ENCODE data around the gene FAM227A.
"Not testable (repeated sequence)": the region's sequence is repeated elsewhere in the genome, so short reads cannot be mapped to it uniquely, and the experiment has no call there.

FAM227A gene

DNA sequence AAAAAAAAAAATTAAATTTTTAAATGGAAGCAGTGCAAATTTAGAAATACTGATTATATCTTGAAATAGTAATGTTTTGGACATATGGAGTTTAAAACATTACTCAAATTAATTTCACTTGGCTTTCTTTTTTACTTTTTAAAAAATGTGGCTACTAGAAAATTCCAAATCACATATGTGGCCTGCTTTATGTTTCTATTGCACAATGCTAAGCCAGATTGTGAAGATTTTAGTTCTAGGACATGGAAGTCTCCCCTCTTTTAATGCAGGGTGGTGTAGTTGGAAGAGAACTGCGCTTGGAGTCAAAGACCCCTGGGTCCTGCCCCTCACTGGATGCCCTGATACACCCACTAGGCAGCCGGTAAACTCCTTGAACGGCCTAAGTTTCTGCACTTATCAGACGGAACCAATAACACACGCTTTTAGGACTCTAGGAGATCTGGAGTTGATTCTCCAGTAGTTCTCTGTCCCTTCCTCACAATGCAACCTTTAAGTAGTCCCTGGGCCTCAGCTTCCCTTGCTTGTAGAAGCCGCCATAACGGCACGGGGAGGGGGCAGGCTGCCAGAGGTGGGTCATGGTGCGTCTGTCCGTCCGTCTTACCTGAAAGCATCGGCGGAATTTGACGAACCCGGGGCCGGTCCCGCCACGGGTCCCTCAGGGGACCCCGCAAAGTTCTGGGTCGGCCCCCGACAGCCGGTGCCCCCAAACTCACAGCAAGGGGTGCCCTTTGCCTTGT is 505 bp downstream of the FAM227A start:
- peak overlapping the region; percentile 99 for H3K9ac ChIP-seq (ENCODE audit: low read length)
- H3K4me3 ChIP-seq (ENCODE audit: low read depth, low read length) = peak overlapping the region; percentile 89
- H3K27ac ChIP-seq (ENCODE audit: low read depth, low read length) = peak overlapping the region; percentile 100
- peaks cover 4% of the 10 kb centered on the region for H3K4me1 ChIP-seq (ENCODE audit: control insufficient read depth, insufficient read depth, low read length)
- H3K27me3 ChIP-seq (ENCODE audit: control insufficient read depth, insufficient read depth, low read length) = no peaks in the 10 kb centered on the region
- H3K9me3 ChIP-seq (ENCODE audit: control insufficient read depth, insufficient read depth, low read depth, low read length) = no peaks in the 10 kb centered on the region; the same call in 1 of the 2 replicates
- peaks cover 2% of the 10 kb centered on the region; the same call in 1 of the 2 replicates for H3K36me3 ChIP-seq (ENCODE audit: control insufficient read depth, insufficient read depth, low read length)

DNA sequence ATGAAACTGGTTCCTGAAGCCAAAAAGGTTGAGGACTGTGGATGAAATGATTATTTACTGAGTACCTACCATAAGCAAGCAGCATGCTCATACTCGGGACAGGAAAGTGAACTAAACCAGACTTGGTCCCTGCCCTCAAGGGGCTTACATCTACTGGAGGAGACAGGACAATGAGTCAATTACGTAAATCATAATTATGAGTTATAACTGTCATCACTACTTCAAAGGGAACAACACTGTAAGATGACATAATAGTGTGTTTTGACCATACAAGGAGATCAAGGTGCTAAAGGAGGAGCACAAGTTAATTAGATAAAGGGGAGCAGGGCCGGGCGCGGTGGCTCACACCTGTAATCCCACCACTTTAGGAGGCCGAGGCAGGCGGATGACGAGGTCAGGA is 2.5 kb downstream of the FAM227A start:
- Histone ChIP-seq H3K4me1 (ENCODE audit: control insufficient read depth, insufficient read depth, low read length) (peaks cover 4% of the 10 kb centered on the region), H3K27ac (ENCODE audit: low read depth, low read length) (no peak overlapping the region), H3K36me3 (ENCODE audit: control insufficient read depth, insufficient read depth, low read length) (peaks cover 3% of the 10 kb centered on the region; the same call in 1 of the 2 replicates), H3K4me3 (ENCODE audit: low read depth, low read length) (no peak overlapping the region), H3K9ac (ENCODE audit: low read length) (no peak overlapping the region), H3K9me3 (ENCODE audit: control insufficient read depth, insufficient read depth, low read depth, low read length) (no peaks in the 10 kb centered on the region; the same call in 1 of the 2 replicates), H3K27me3 (ENCODE audit: control insufficient read depth, insufficient read depth, low read length) (no peaks in the 10 kb centered on the region)

GRCh38 chr22:38652859-38653258 is 3.3 kb downstream of the FAM227A start:
- no peaks in the 10 kb centered on the region; the same call in 1 of the 2 replicates for H3K9me3 ChIP-seq (ENCODE audit: control insufficient read depth, insufficient read depth, low read depth, low read length)
- no peaks in the 10 kb centered on the region for H3K27me3 ChIP-seq (ENCODE audit: control insufficient read depth, insufficient read depth, low read length)
- no peak overlapping the region for H3K9ac ChIP-seq (ENCODE audit: low read length)
- peaks cover 3% of the 10 kb centered on the region; the same call in 1 of the 2 replicates for H3K36me3 ChIP-seq (ENCODE audit: control insufficient read depth, insufficient read depth, low read length)
- H3K27ac ChIP-seq (ENCODE audit: low read depth, low read length) = no peak overlapping the region
- no peak overlapping the region for H3K4me3 ChIP-seq (ENCODE audit: low read depth, low read length)
- peaks cover 4% of the 10 kb centered on the region for H3K4me1 ChIP-seq (ENCODE audit: control insufficient read depth, insufficient read depth, low read length)

DNA sequence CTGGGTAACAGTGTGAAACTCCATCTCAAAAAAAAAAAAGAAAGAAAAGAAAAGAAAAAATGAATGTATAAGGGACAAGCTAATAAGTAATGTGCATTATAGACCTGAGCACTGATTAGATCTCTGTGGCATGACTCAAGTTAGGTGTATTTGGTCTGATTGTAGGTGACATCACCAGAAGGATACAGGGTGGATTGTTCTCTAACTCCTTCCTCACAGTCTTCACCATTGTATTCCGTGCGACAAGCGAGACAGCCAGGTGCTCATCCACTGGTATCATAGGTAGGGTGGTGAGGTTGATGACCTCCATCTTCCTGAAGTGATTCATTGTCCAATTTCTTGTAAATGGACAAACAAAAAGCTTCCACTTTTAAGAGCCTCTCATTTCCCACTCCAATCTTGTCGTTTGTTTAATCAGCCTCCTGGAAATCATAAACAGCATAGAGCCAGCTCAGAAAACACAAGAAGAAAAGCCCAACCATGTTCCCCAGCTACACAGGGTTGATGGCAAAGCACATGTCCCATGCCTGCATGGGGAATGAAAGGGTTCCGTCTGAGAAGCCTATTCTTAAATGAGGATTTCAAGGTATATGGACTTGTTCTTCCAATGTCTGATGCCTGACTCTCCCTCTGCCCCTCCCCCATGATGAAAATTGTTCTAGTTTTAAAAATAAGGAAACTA is 6.2 kb downstream of the FAM227A start:
- no peaks in the 10 kb centered on the region for H3K4me1 ChIP-seq (ENCODE audit: control insufficient read depth, insufficient read depth, low read length)
- no peak overlapping the region for H3K9ac ChIP-seq (ENCODE audit: low read length)
- H3K36me3 ChIP-seq (ENCODE audit: control insufficient read depth, insufficient read depth, low read length) = peaks cover 3% of the 10 kb centered on the region; the same call in 1 of the 2 replicates
- H3K27ac ChIP-seq (ENCODE audit: low read depth, low read length) = no peak overlapping the region
- H3K27me3 ChIP-seq (ENCODE audit: control insufficient read depth, insufficient read depth, low read length) = no peaks in the 10 kb centered on the region
- H3K4me3 ChIP-seq (ENCODE audit: low read depth, low read length) = no peak overlapping the region
- no peaks in the 10 kb centered on the region; the same call in 1 of the 2 replicates for H3K9me3 ChIP-seq (ENCODE audit: control insufficient read depth, insufficient read depth, low read depth, low read length)

- H3K27ac ChIP-seq (ENCODE audit: low read depth, low read length) = no peak overlapping the region
- no peak overlapping the region for H3K9ac ChIP-seq (ENCODE audit: low read length)
- H3K4me3 ChIP-seq (ENCODE audit: low read depth, low read length) = no peak overlapping the region
- H3K9me3 ChIP-seq (ENCODE audit: control insufficient read depth, insufficient read depth, low read depth, low read length) = no peaks in the 10 kb centered on the region
- H3K36me3 ChIP-seq (ENCODE audit: control insufficient read depth, insufficient read depth, low read length) = peaks cover 4% of the 10 kb centered on the region
- H3K4me1 ChIP-seq (ENCODE audit: control insufficient read depth, insufficient read depth, low read length) = no peaks in the 10 kb centered on the region
- H3K27me3 ChIP-seq (ENCODE audit: control insufficient read depth, insufficient read depth, low read length) = no peaks in the 10 kb centered on the region
Measured at GRCh38 chr22:38645430-38645829, 10.8 kb downstream of the FAM227A start.

GRCh38 chr22:38644245-38644644 is 11.9 kb downstream of the FAM227A start:
- H3K36me3 ChIP-seq (ENCODE audit: control insufficient read depth, insufficient read depth, low read length); H3K27me3 ChIP-seq (ENCODE audit: control insufficient read depth, insufficient read depth, low read length); H3K9me3 ChIP-seq (ENCODE audit: control insufficient read depth, insufficient read depth, low read depth, low read length); H3K4me3 ChIP-seq (ENCODE audit: low read depth, low read length); H3K9ac ChIP-seq (ENCODE audit: low read length); H3K4me1 ChIP-seq (ENCODE audit: control insufficient read depth, insufficient read depth, low read length); H3K27ac ChIP-seq (ENCODE audit: low read depth, low read length): not testable (repeated sequence)

- Histone ChIP-seq H3K9ac (ENCODE audit: low read length) (no peak overlapping the region), H3K4me1 (ENCODE audit: control insufficient read depth, insufficient read depth, low read length) (no peaks in the 10 kb centered on the region), H3K27ac (ENCODE audit: low read depth, low read length) (no peak overlapping the region), H3K27me3 (ENCODE audit: control insufficient read depth, insufficient read depth, low read length) (no peaks in the 10 kb centered on the region), H3K9me3 (ENCODE audit: control insufficient read depth, insufficient read depth, low read depth, low read length) (no peaks in the 10 kb centered on the region), H3K4me3 (ENCODE audit: low read depth, low read length) (no peak overlapping the region), H3K36me3 (ENCODE audit: control insufficient read depth, insufficient read depth, low read length) (peaks cover 4% of the 10 kb centered on the region)
Measured at GRCh38 chr22:38641476-38642040, 14.6 kb downstream of the FAM227A start.

DNA sequence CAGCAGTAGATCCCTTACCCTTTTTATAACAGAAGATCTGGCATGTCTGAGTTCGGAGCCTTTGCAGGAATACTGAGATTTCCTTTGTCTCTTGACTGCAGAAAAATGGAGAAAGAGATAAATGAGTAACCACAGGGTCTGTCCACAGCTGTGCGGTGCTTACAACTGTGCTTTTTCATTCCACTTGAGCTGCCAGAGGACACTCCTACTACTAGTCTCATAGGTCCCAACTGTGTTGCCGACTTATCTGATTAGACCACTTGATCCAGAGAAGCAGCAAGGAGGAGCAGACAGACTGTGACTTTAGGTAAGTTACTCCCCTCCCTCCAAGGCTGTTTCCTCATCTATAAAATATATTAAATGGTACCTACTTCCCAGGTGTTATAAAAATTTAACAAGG is 17.5 kb downstream of the FAM227A start:
- Histone ChIP-seq H3K36me3 (ENCODE audit: control insufficient read depth, insufficient read depth, low read length) (peaks cover 13% of the 10 kb centered on the region), H3K9ac (ENCODE audit: low read length) (no peak overlapping the region), H3K27me3 (ENCODE audit: control insufficient read depth, insufficient read depth, low read length) (no peaks in the 10 kb centered on the region), H3K4me3 (ENCODE audit: low read depth, low read length) (no peak overlapping the region), H3K9me3 (ENCODE audit: control insufficient read depth, insufficient read depth, low read depth, low read length) (no peaks in the 10 kb centered on the region), H3K4me1 (ENCODE audit: control insufficient read depth, insufficient read depth, low read length) (no peaks in the 10 kb centered on the region), H3K27ac (ENCODE audit: low read depth, low read length) (no peak overlapping the region)

DNA sequence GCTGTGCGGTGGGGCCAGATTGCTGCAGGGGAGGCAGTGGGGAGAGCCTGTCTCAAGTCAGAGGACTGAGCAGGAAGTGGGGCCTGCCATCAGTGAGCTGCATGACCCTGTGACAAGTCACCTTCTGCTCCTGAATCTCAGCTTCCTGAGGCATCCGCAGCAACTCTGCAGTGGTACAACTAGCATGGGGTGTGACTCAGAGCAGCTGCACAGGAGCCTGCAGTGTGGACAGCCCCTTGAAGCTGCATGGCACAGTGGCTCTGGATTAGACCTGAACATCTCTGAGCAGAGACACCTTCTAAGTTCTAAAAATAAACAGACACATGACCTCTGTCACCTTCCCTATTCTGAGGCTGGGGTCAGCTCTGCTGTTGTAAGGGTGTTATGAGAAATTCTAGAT is 18.0 kb downstream of the FAM227A start:
- no peaks in the 10 kb centered on the region for H3K27me3 ChIP-seq (ENCODE audit: control insufficient read depth, insufficient read depth, low read length)
- no peaks in the 10 kb centered on the region for H3K4me1 ChIP-seq (ENCODE audit: control insufficient read depth, insufficient read depth, low read length)
- peaks cover 13% of the 10 kb centered on the region for H3K36me3 ChIP-seq (ENCODE audit: control insufficient read depth, insufficient read depth, low read length)
- H3K9ac ChIP-seq (ENCODE audit: low read length) = no peak overlapping the region
- H3K9me3 ChIP-seq (ENCODE audit: control insufficient read depth, insufficient read depth, low read depth, low read length) = no peaks in the 10 kb centered on the region
- no peak overlapping the region for H3K4me3 ChIP-seq (ENCODE audit: low read depth, low read length)
- no peak overlapping the region for H3K27ac ChIP-seq (ENCODE audit: low read depth, low read length)

DNA sequence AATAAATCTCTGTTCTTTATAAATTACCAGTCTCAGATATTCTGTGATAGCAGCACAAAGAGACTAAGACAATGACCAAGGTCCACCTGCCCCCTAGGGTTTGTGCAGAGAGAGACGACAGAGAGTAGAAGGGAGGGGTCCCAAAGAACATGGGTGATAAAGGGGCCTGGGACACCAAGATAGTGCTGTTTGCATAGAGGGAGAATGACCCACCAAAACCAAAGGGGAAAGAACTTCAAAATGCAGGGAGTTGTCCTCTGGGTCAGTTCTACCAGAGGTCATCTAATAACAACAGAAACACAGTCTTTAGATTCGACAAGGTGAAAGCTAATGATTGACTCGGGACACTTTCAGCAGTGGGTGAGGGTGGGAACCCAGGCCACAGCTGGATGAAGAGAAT is 23.7 kb downstream of the FAM227A start:
- Histone ChIP-seq H3K4me1 (ENCODE audit: control insufficient read depth, insufficient read depth, low read length) (no peaks in the 10 kb centered on the region), H3K27me3 (ENCODE audit: control insufficient read depth, insufficient read depth, low read length) (no peaks in the 10 kb centered on the region), H3K9ac (ENCODE audit: low read length) (no peak overlapping the region), H3K27ac (ENCODE audit: low read depth, low read length) (no peak overlapping the region), H3K36me3 (ENCODE audit: control insufficient read depth, insufficient read depth, low read length) (peaks cover 16% of the 10 kb centered on the region), H3K4me3 (ENCODE audit: low read depth, low read length) (no peak overlapping the region), H3K9me3 (ENCODE audit: control insufficient read depth, insufficient read depth, low read depth, low read length) (no peaks in the 10 kb centered on the region)

GRCh38 chr22:38631724-38632123 is 24.5 kb downstream of the FAM227A start:
- no peak overlapping the region for H3K4me3 ChIP-seq (ENCODE audit: low read depth, low read length)
- no peak overlapping the region for H3K9ac ChIP-seq (ENCODE audit: low read length)
- no peaks in the 10 kb centered on the region for H3K9me3 ChIP-seq (ENCODE audit: control insufficient read depth, insufficient read depth, low read depth, low read length)
- H3K27me3 ChIP-seq (ENCODE audit: control insufficient read depth, insufficient read depth, low read length) = no peaks in the 10 kb centered on the region
- no peaks in the 10 kb centered on the region for H3K4me1 ChIP-seq (ENCODE audit: control insufficient read depth, insufficient read depth, low read length)
- H3K36me3 ChIP-seq (ENCODE audit: control insufficient read depth, insufficient read depth, low read length) = peaks cover 16% of the 10 kb centered on the region
- no peak overlapping the region for H3K27ac ChIP-seq (ENCODE audit: low read depth, low read length)
